ENCODE results near the gene GPRC5C. TPM values are rescaled to one million over a fixed set of nuclear protein-coding genes. Genes with fewer than 3 reads are reported as not detected.
"Not testable (repeated sequence)": the region's sequence is repeated elsewhere in the genome, so short reads cannot be mapped to it uniquely, and the experiment has no call there.

GPRC5C gene
- total RNA-seq, 2 experiments from 2014 or later = 1.2 to 2.0 TPM

- Mint-ChIP-seq H3K9me3 (no peaks in the 10 kb centered on the region), H3K27ac (no peak overlapping the region), H3K4me1 (ENCODE audit: low read depth) (peaks cover 7% of the 10 kb centered on the region), H3K36me3 (ENCODE audit: low read depth) (no peaks in the 10 kb centered on the region), H3K4me3 (no peak overlapping the region), H3K27me3 (no peaks in the 10 kb centered on the region)
- no peak for DNase-seq
- no peak for TF ChIP-seq CTCF (IDR thresholded peaks at IDR 0.05)
- ATAC-seq = no peak
- ChIA-PET POLR2A (no interaction called here), CTCF (interaction anchor here (1.5 to 2.4 kb wide), 3 partner anchors 106 to 251 kb away, joined by 4 to 11 read pairs (median 9); partner anchors contain the start of gene RAB37)
- intact Hi-C loops (cut with micrococcal nuclease) = no loop called here
Observed at GRCh38 chr17:74485022-74485743, 53.3 kb downstream of the GPRC5C start.

GRCh38 chr17:74485841-74486240, 54.0 kb downstream of the GPRC5C start:
- no peak overlapping the region for H3K4me3 Mint-ChIP-seq
- H3K9me3 Mint-ChIP-seq = no peaks in the 10 kb centered on the region
- POLR2A ChIA-PET = no interaction called here
- H3K27me3 Mint-ChIP-seq = no peaks in the 10 kb centered on the region
- no peak for ATAC-seq
- DNase-seq = no peak
- H3K36me3 Mint-ChIP-seq (ENCODE audit: low read depth) = no peaks in the 10 kb centered on the region
- intact Hi-C loops (cut with micrococcal nuclease) = no loop called here
- H3K27ac Mint-ChIP-seq = no peak overlapping the region
- TF ChIP-seq CTCF (IDR thresholded peaks at IDR 0.05) = no peak
- CTCF ChIA-PET = interaction anchor here (0.8 to 2.4 kb wide), 2 partner anchors 48 to 118 kb away, joined by 3 to 9 read pairs; no protein-coding TSS in a partner anchor
- peaks cover 2% of the 10 kb centered on the region for H3K4me1 Mint-ChIP-seq (ENCODE audit: low read depth)

- H3K4me3 Mint-ChIP-seq; H3K27ac Mint-ChIP-seq; H3K27me3 Mint-ChIP-seq; intact Hi-C loops (cut with micrococcal nuclease); DNase-seq; H3K36me3 Mint-ChIP-seq (ENCODE audit: low read depth); ATAC-seq; H3K4me1 Mint-ChIP-seq (ENCODE audit: low read depth); POLR2A ChIA-PET; H3K9me3 Mint-ChIP-seq: not testable (repeated sequence)
- CTCF ChIA-PET = interaction anchor here (1.0 to 8.5 kb wide), 6 partner anchors 29 to 398 kb away, joined by 3 to 45 read pairs (median 6); no protein-coding TSS in a partner anchor
Observed at GRCh38 chr17:74488276-74488675, 56.4 kb downstream of the GPRC5C start.

GRCh38 chr17:74490716-74491115, 58.8 kb downstream of the GPRC5C start:
- POLR2A ChIA-PET = interaction anchor here (1.8 kb wide), 1 partner anchor 122 kb away, joined by 4 read pairs; no protein-coding TSS in a partner anchor
- DNase-seq (no peak), ATAC-seq (no peak)
- no peak for TF ChIP-seq CTCF (IDR thresholded peaks at IDR 0.05)
- Mint-ChIP-seq H3K36me3 (ENCODE audit: low read depth) (no peaks in the 10 kb centered on the region), H3K4me3 (no peak overlapping the region), H3K4me1 (ENCODE audit: low read depth) (peaks cover 3% of the 10 kb centered on the region), H3K9me3 (no peaks in the 10 kb centered on the region), H3K27ac (no peak overlapping the region), H3K27me3 (no peaks in the 10 kb centered on the region)
- intact Hi-C loops (cut with micrococcal nuclease) = loop anchor here (5.0 kb wide), 1 partner anchor 113 kb away; no protein-coding TSS in a partner anchor
- CTCF ChIA-PET = interaction anchor here (0.9 to 8.5 kb wide), 8 partner anchors 9 to 123 kb away, joined by 3 to 45 read pairs (median 6); no protein-coding TSS in a partner anchor

GRCh38 chr17:74491626-74492025, 59.7 kb downstream of the GPRC5C start:
- Mint-ChIP-seq H3K27ac (no peak overlapping the region), H3K9me3 (no peaks in the 10 kb centered on the region), H3K36me3 (ENCODE audit: low read depth) (no peaks in the 10 kb centered on the region), H3K4me3 (no peak overlapping the region), H3K4me1 (ENCODE audit: low read depth) (peaks cover 3% of the 10 kb centered on the region), H3K27me3 (no peaks in the 10 kb centered on the region)
- CTCF ChIA-PET = interaction anchor here (0.8 to 8.5 kb wide), 10 partner anchors 8 to 190 kb away, joined by 3 to 45 read pairs (median 6); partner anchors contain the start of gene GPR142
- ATAC-seq = no peak
- TF ChIP-seq CTCF (IDR thresholded peaks at IDR 0.05) = no peak
- intact Hi-C loops (cut with micrococcal nuclease) = loop anchor here (5.0 kb wide), 1 partner anchor 114 kb away; no protein-coding TSS in a partner anchor
- POLR2A ChIA-PET = interaction anchor here (1.8 kb wide), 1 partner anchor 123 kb away, joined by 4 read pairs; no protein-coding TSS in a partner anchor
- no peak for DNase-seq
